Heart left ventricle (tissue), 13 donors: ENCODE results near the gene TECPR2.

ENCODE experiments used
- POLR2A ChIP-seq, 2 donors: fragments of 450-650 bp; IDR thresholded peaks; one replicate each; pipeline ENCODE4 v1.6.1; 2017; ENCODE audit warnings: antibody characterized with exemption in 2 of 2, mild to moderate bottlenecking in 2 of 2, moderate library complexity in 2 of 2
- TF ChIP-seq, protein P1 (sequence below), 12 donors: fragments of 200-600 bp; sonication (generic) in 4 of 12; IDR thresholded peaks; one replicate each; pipeline versions ENCODE4 v1.5.0 to v1.8.0; 2018 to 2022; ENCODE audit warnings: antibody characterized with exemption in 12 of 12, mild to moderate bottlenecking in 5 of 12
- donor health status: ischemic (EF 13 %, LVEDD 7.1; RV severe dilation, severe dysfunction).
- donor health status: DM: no; HTN: yes; CAD: no.
- donor health status: DM: no; HTN: no; CAD: no.
- donor health status: ischemic (EF 25% LVEDD 6.9; RV normal size, moderate dysfunction).
- donor health status: ischemic (EF 25% LVEDD 5.7; RV mildly dilated, moderate dysfunction).
- donor health status: ischemic (EF 35%, LVEDD 5.7; RV mildly dilated, moderate dysfunction).
- donor health status: nonischemic (EF 11% LVEDD 7.7; RV severe dilation, severe dysfunction).
- donor health status: DM: yes; HTN: yes; CAD: no.
- donor health status: PGD.
- donor health status: ischemic (EF 29% LVEDD 5.4; RV normal size, mild dysfunction).
- donor health status: nonischemic (EF 23%, LVEDD 6.1; RV moderate dilation, normal function).

DNA sequence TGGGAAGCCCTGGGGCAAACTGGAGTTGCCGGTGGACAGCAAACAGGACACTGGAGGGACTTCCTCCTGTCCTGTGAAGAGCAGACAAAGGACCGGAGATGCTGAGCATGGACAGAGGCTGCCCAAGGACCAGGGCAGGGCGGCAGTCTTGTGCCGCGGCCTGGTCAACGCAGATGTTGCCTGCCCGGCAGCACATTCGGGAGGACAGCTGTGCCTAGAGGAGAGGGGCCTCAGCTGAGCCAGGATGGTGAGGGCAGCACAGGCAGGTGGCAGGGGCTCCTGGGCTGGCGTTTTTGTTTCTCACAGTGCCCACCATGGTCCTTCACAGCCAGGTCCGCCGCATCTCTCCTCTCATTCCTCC lies 133.6 kb downstream of the TECPR2 start:
- no peak for TF ChIP-seq POLR2A (IDR thresholded peaks at IDR 0.05)
- TF ChIP-seq, protein P1, sequence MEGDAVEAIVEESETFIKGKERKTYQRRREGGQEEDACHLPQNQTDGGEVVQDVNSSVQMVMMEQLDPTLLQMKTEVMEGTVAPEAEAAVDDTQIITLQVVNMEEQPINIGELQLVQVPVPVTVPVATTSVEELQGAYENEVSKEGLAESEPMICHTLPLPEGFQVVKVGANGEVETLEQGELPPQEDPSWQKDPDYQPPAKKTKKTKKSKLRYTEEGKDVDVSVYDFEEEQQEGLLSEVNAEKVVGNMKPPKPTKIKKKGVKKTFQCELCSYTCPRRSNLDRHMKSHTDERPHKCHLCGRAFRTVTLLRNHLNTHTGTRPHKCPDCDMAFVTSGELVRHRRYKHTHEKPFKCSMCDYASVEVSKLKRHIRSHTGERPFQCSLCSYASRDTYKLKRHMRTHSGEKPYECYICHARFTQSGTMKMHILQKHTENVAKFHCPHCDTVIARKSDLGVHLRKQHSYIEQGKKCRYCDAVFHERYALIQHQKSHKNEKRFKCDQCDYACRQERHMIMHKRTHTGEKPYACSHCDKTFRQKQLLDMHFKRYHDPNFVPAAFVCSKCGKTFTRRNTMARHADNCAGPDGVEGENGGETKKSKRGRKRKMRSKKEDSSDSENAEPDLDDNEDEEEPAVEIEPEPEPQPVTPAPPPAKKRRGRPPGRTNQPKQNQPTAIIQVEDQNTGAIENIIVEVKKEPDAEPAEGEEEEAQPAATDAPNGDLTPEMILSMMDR (IDR thresholded peaks at IDR 0.05): no peak
